ENCODE results near the gene DYSF. TPM values are rescaled to one million over a fixed set of nuclear protein-coding genes. Genes with fewer than 3 reads are reported as not detected.

DYSF gene
- total RNA-seq, 1 experiment from 2014 or later = 2.2 TPM

DNA sequence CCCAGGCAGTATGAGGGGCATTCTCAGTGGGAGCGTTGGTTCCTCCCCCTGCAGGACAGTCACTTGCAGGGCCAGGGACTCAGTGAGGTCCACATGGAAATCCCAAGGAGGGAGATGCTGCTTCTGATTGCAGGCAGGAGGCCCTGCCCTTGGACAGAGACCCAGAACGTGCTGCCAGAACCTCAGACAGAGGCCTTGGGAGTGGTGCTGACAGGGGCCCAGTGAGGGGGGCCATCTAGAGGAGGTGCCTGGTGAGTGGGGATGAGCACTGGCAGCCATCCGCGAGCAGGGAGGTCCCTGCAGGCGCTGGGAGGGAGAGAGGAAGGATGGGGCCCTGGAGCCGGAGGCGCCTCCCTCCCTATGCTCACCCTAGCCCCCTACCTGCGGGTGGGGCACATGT lies 133.1 kb downstream of the DYSF start:
- DNase-seq = no peak
- H3K4me3 Mint-ChIP-seq (ENCODE audit: unreplicated experiment) = no peak overlapping the region
- no peaks in the 10 kb centered on the region for H3K36me3 ChIP-seq (ENCODE audit: control insufficient read depth, insufficient read depth, low read length)
- no peak overlapping the region for H3K27ac Mint-ChIP-seq (ENCODE audit: unreplicated experiment)
- TF ChIP-seq, protein P1, sequence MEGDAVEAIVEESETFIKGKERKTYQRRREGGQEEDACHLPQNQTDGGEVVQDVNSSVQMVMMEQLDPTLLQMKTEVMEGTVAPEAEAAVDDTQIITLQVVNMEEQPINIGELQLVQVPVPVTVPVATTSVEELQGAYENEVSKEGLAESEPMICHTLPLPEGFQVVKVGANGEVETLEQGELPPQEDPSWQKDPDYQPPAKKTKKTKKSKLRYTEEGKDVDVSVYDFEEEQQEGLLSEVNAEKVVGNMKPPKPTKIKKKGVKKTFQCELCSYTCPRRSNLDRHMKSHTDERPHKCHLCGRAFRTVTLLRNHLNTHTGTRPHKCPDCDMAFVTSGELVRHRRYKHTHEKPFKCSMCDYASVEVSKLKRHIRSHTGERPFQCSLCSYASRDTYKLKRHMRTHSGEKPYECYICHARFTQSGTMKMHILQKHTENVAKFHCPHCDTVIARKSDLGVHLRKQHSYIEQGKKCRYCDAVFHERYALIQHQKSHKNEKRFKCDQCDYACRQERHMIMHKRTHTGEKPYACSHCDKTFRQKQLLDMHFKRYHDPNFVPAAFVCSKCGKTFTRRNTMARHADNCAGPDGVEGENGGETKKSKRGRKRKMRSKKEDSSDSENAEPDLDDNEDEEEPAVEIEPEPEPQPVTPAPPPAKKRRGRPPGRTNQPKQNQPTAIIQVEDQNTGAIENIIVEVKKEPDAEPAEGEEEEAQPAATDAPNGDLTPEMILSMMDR (IDR thresholded peaks at IDR 0.05; ENCODE audit: insufficient read depth in 1 of 2, low read depth in 1 of 2, low read length in 1 of 2, severe bottlenecking in 1 of 2, unreplicated experiment in 1 of 2) = no peak
- ChIA-PET CTCF (interaction anchor here (1.2 kb wide), 1 partner anchor 11 kb away, joined by 3 read pairs; no protein-coding TSS in a partner anchor), POLR2A (no interaction called here)
- intact Hi-C loops (cut with micrococcal nuclease; ENCODE audit: unreplicated experiment) = no loop called here
- no TSS peak for BruUV-seq (replicated peaks)
- H3K36me3 Mint-ChIP-seq (ENCODE audit: insufficient read depth, unreplicated experiment) = no peaks in the 10 kb centered on the region
- no peak overlapping the region for H3K4me3 ChIP-seq (ENCODE audit: low read depth, low read length)
- H3K4me1 ChIP-seq = no peaks in the 10 kb centered on the region
- no peaks in the 10 kb centered on the region for H3K4me1 Mint-ChIP-seq (ENCODE audit: low read depth, unreplicated experiment)
- H3K9me3 Mint-ChIP-seq (ENCODE audit: unreplicated experiment) = no peaks in the 10 kb centered on the region
- H3K27me3 Mint-ChIP-seq (ENCODE audit: insufficient read depth, unreplicated experiment) = peaks cover 9% of the 10 kb centered on the region
- H3K27me3 ChIP-seq (replicated peaks; ENCODE audit: control insufficient read depth, insufficient read depth, low read length) = no peaks in the 10 kb centered on the region
- no peaks in the 10 kb centered on the region for H3K9me3 ChIP-seq

DNA sequence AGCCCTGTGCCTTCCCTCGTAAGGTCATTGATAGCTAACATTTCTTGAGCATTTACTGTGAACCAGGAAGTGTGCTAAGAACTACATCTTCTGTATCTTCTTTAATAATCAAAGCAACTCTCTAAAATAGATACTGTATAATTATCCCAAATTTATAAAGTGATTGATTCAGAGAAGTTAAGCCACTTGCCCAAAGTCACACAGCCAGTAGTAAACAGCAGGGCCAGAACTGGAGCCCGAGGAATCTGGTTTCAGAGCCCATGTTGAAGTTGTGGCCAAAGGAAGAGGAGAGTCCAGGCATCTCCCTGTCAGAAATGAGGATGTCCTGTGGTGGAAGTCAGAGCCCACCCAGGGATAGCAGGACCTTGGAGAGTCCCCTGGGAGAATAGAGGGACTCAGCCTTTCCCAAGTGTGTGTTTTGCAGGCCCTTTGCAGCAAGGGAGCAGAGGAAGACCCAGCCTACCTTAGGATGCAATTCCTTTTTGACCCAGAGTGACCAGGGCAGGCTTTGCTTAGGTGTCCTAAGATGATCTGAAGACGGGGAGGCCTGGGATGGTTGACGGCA lies 134.2 kb downstream of the DYSF start:
- ChIA-PET POLR2A (no interaction called here), CTCF (interaction anchor here (1.2 kb wide), 1 partner anchor 12 kb away, joined by 3 read pairs; no protein-coding TSS in a partner anchor)
- BruUV-seq (replicated peaks) = no TSS peak
- TF ChIP-seq, protein P1 (IDR thresholded peaks at IDR 0.05; ENCODE audit: insufficient read depth in 1 of 2, low read depth in 1 of 2, low read length in 1 of 2, severe bottlenecking in 1 of 2, unreplicated experiment in 1 of 2) = no peak
- H3K9me3 Mint-ChIP-seq (ENCODE audit: unreplicated experiment) = no peaks in the 10 kb centered on the region
- intact Hi-C loops (cut with micrococcal nuclease; ENCODE audit: unreplicated experiment) = no loop called here
- Histone ChIP-seq H3K27me3 (replicated peaks; ENCODE audit: control insufficient read depth, insufficient read depth, low read length) (no peaks in the 10 kb centered on the region), H3K9me3 (no peaks in the 10 kb centered on the region), H3K4me3 (ENCODE audit: low read depth, low read length) (no peak overlapping the region), H3K36me3 (ENCODE audit: control insufficient read depth, insufficient read depth, low read length) (no peaks in the 10 kb centered on the region), H3K4me1 (no peaks in the 10 kb centered on the region)
- no peak for DNase-seq
- H3K4me3 Mint-ChIP-seq (ENCODE audit: unreplicated experiment) = no peak overlapping the region
- no peaks in the 10 kb centered on the region for H3K4me1 Mint-ChIP-seq (ENCODE audit: low read depth, unreplicated experiment)
- H3K27ac Mint-ChIP-seq (ENCODE audit: unreplicated experiment) = no peak overlapping the region
- peaks cover 9% of the 10 kb centered on the region for H3K27me3 Mint-ChIP-seq (ENCODE audit: insufficient read depth, unreplicated experiment)
- H3K36me3 Mint-ChIP-seq (ENCODE audit: insufficient read depth, unreplicated experiment) = no peaks in the 10 kb centered on the region

DNA sequence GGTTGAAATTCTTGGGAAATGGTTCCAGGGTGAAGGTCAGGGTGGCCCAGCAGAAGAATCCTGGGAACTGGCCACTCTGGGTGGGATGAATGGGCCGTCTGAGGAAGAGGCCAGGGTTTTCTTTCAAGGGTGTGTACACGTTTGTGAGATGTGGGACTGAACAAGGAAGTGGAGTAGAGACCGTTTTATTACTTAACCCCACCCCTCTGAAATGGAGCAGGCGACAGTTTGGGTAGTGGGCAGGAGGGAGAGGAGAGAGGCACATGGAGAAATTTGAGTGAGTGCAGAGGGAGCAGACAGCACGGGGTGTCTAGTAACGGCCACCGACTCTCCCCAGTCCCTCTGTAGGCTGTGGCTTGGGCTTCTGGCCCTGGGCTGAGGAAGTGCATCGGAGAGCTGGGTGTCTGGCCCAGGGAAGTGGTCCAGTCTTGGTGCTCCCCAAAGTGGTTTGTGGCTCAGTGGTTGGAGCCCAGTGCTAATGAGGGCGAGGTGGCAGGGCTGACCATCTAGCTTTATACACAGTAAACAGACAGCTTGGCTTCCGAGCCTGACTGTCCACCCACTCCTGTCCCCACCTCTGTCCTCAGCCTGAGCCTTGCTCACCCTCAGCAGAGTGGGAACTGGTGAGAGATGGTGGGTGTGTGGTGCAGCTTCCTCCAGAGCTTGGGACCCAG lies 135.3 kb downstream of the DYSF start:
- Mint-ChIP-seq H3K36me3 (ENCODE audit: insufficient read depth, unreplicated experiment) (no peaks in the 10 kb centered on the region), H3K9me3 (ENCODE audit: unreplicated experiment) (no peaks in the 10 kb centered on the region), H3K27me3 (ENCODE audit: insufficient read depth, unreplicated experiment) (peaks cover 9% of the 10 kb centered on the region), H3K4me1 (ENCODE audit: low read depth, unreplicated experiment) (no peaks in the 10 kb centered on the region), H3K27ac (ENCODE audit: unreplicated experiment) (no peak overlapping the region), H3K4me3 (ENCODE audit: unreplicated experiment) (no peak overlapping the region)
- Histone ChIP-seq H3K9me3 (no peaks in the 10 kb centered on the region), H3K36me3 (ENCODE audit: control insufficient read depth, insufficient read depth, low read length) (no peaks in the 10 kb centered on the region), H3K4me3 (ENCODE audit: low read depth, low read length) (no peak overlapping the region), H3K27me3 (replicated peaks; ENCODE audit: control insufficient read depth, insufficient read depth, low read length) (no peaks in the 10 kb centered on the region), H3K4me1 (no peaks in the 10 kb centered on the region)
- no TSS peak for BruUV-seq (replicated peaks)
- no peak for DNase-seq
- ChIA-PET CTCF (no interaction called here), POLR2A (no interaction called here)
- TF ChIP-seq, protein P1 (IDR thresholded peaks at IDR 0.05; ENCODE audit: insufficient read depth in 1 of 2, low read depth in 1 of 2, low read length in 1 of 2, severe bottlenecking in 1 of 2, unreplicated experiment in 1 of 2) = no peak
- intact Hi-C loops (cut with micrococcal nuclease; ENCODE audit: unreplicated experiment) = no loop called here

All from Caco-2 (cell line).